Natural killer cell treated with Interleukin-12 subunit alpha and Interleukin-12 subunit beta and Interleukin-15 and Interleukin-18, amount 100 ng/mL, for 72 hours (primary cell): ENCODE measurements around the gene C11orf24. TPM values are rescaled to one million over a fixed set of nuclear protein-coding genes. Genes with fewer than 3 reads are reported as not detected.

Experiments used
- ATAC-seq, 2 donors: fragments of 150-1000 bp; cut with Tn5 transposase in 1 of 2; sonication (Bioruptor Pico), chemical (Tn5 transposase) in 1 of 2; 2 replicates each; pipeline ENCODE4 v1.10.0; 2021
- DNase-seq: peaks from one replicate; pipeline ENCODE4 v3.0.0; 2022; ENCODE audit warnings: low spot score
- H3K27ac Mint-ChIP-seq, 2 donors: 1 replicate in 1 of 2; 2 replicates in 1 of 2; pipeline ENCODE4 v1.8.0; 2022; ENCODE audit warnings: mixed read lengths in 2 of 2, mild to moderate bottlenecking in 1 of 2, moderate library complexity in 1 of 2
- H3K27me3 Mint-ChIP-seq, 2 donors: 1 replicate in 1 of 2; 2 replicates in 1 of 2; pipeline ENCODE4 v1.8.0; 2022; ENCODE audit warnings: mixed read lengths in 2 of 2
- H3K36me3 Mint-ChIP-seq: one replicate; pipeline ENCODE4 v1.8.0; 2022; ENCODE audit warnings: mixed read lengths
- H3K4me1 Mint-ChIP-seq, 2 donors: 1 replicate in 1 of 2; 2 replicates in 1 of 2; pipeline ENCODE4 v1.8.0; 2022; ENCODE audit warnings: low read depth in 2 of 2, mixed read lengths in 2 of 2, mild to moderate bottlenecking in 1 of 2
- H3K4me3 Mint-ChIP-seq: one replicate; pipeline ENCODE4 v1.8.0; 2022; ENCODE audit warnings: mixed read lengths
- H3K9me3 Mint-ChIP-seq: 2 replicates; pipeline ENCODE4 v1.8.0; 2022; ENCODE audit warnings: mixed read lengths
- total RNA-seq, 2 donors: library from RNA; stranded (reverse); gene quantifications; one replicate each; pipeline ENCODE4 v1.2.3, GENCODE V29; 2022

C11orf24 gene
- total RNA-seq, 2 donors from 2014 or later, result 43.0 to 64.8 TPM

DNA sequence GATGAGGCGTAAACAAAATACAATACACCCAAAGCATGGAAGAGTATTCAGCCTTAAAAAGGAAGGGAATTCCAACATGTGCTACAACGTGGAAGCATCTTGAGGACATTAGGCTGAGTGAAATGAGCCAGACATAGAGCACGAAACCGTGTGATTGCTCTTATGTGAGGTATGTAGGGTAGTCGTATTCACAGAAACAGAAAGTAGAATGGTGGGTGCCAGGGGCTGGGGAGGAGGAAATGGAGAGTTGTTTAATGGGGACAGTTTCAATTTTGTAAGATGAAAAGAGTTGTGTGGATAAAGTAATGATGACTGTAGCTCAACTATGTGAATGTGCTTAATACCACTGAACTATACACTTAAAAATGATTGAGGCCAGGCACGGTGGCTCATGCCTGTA lies 48.5 kb downstream of the C11orf24 start:
- no peak overlapping the region for H3K27ac Mint-ChIP-seq
- no peaks in the 10 kb centered on the region for H3K36me3 Mint-ChIP-seq
- H3K4me1 Mint-ChIP-seq, result peaks cover 0 to 4% of the 10 kb centered on the region in 2 donors
- DNase-seq (no peak), ATAC-seq (no peak)
- peaks cover 2 to 6% of the 10 kb centered on the region in 2 donors for H3K27me3 Mint-ChIP-seq
- H3K9me3 Mint-ChIP-seq, result no peaks in the 10 kb centered on the region
- no peak overlapping the region for H3K4me3 Mint-ChIP-seq

- Mint-ChIP-seq H3K36me3 (no peaks in the 10 kb centered on the region), H3K9me3 (no peaks in the 10 kb centered on the region), H3K27me3 (peaks cover 2 to 6% of the 10 kb centered on the region in 2 donors), H3K4me3 (no peak overlapping the region), H3K4me1 (peaks cover 0 to 4% of the 10 kb centered on the region in 2 donors), H3K27ac (no peak overlapping the region)
- DNase-seq, result no peak
- no peak for ATAC-seq
Observed at GRCh38 chr11:68221406-68221805, 50.4 kb downstream of the C11orf24 start.

GRCh38 chr11:68216171-68216938 lies 55.4 kb downstream of the C11orf24 start:
- Mint-ChIP-seq H3K36me3 (no peaks in the 10 kb centered on the region), H3K9me3 (no peaks in the 10 kb centered on the region), H3K4me3 (no peak overlapping the region), H3K27me3 (peaks cover 0 to 6% of the 10 kb centered on the region in 2 donors), H3K4me1 (peaks cover 19 to 21% of the 10 kb centered on the region in 2 donors), H3K27ac (no peak overlapping the region)
- ATAC-seq, result no peak
- DNase-seq, result no peak

GRCh38 chr11:68215524-68216170 lies 56.1 kb downstream of the C11orf24 start:
- DNase-seq, result no peak
- peak overlapping the region; percentile 58 to 85 for H3K27ac Mint-ChIP-seq
- no peak for ATAC-seq

GRCh38 chr11:68215087-68215445 lies 56.7 kb downstream of the C11orf24 start:
- no peak for ATAC-seq
- peak overlapping the region; percentile 58 to 85 for H3K27ac Mint-ChIP-seq
- H3K9me3 Mint-ChIP-seq, result no peaks in the 10 kb centered on the region
- H3K27me3 Mint-ChIP-seq, result peaks cover 0 to 6% of the 10 kb centered on the region in 2 donors
- DNase-seq, result no peak
- H3K36me3 Mint-ChIP-seq, result no peaks in the 10 kb centered on the region
- peak overlapping the region; percentile 69 for H3K4me3 Mint-ChIP-seq
- H3K4me1 Mint-ChIP-seq, result peaks cover 29 to 34% of the 10 kb centered on the region in 2 donors

More at GRCh38 chr11:68215524-68216170, 56.1 kb downstream of the C11orf24 start:
- Mint-ChIP-seq H3K9me3 (no peaks in the 10 kb centered on the region), H3K36me3 (no peaks in the 10 kb centered on the region), H3K4me3 (peak overlapping the region; percentile 69), H3K4me1 (peaks cover 25 to 29% of the 10 kb centered on the region in 2 donors), H3K27me3 (peaks cover 0 to 6% of the 10 kb centered on the region in 2 donors)

- peak overlapping the region; percentile 58 to 85 for H3K27ac Mint-ChIP-seq
- H3K9me3 Mint-ChIP-seq, result no peaks in the 10 kb centered on the region
- ATAC-seq (peak in 1 of 2 donors; percentile 3), DNase-seq (no peak)
- peaks cover 29 to 36% of the 10 kb centered on the region in 2 donors for H3K4me1 Mint-ChIP-seq
- no peaks in the 10 kb centered on the region for H3K36me3 Mint-ChIP-seq
- peaks cover 0 to 6% of the 10 kb centered on the region in 2 donors for H3K27me3 Mint-ChIP-seq
- peak overlapping the region; percentile 69 for H3K4me3 Mint-ChIP-seq
Observed at GRCh38 chr11:68214173-68215086, 57.3 kb downstream of the C11orf24 start.

- Mint-ChIP-seq H3K36me3 (no peaks in the 10 kb centered on the region), H3K4me3 (peak overlapping the region; percentile 61), H3K27me3 (peaks cover 0 to 6% of the 10 kb centered on the region in 2 donors), H3K4me1 (peaks cover 34 to 42% of the 10 kb centered on the region in 2 donors), H3K27ac (peak overlapping the region in 1 of 2 donors; percentile 94), H3K9me3 (no peaks in the 10 kb centered on the region)
- DNase-seq (peak; percentile 89), ATAC-seq (peak; percentile 76 to 79)
Observed at GRCh38 chr11:68213555-68214172, 58.1 kb downstream of the C11orf24 start.

DNA sequence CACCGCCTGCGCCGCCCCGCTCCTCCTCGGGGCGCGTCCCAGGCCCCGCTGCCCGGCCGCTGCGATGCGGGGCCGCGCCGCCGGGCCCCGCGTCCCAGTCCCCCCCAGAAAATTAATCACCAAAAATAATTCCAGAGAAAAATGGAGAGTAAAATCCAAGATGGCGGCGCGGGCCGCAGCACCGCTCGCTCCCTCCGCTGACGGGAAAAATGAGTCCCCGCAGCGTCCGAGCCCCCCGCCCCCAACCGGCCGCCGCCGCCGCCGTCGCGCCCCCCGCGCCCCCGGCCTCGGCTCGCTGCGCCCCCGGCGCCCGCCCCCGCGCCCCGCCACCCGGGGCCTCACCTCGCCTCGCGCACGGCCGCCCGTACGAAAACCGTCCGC lies 58.6 kb downstream of the C11orf24 start, which contains the start of gene KMT5B:
KMT5B (minus strand) TSS at position 162 of the 381 bp plus-strand sequence. CDS start 23,220 bp downstream, outside the sequence.
- Mint-ChIP-seq H3K27ac (peak within 1 kb of the TSS; percentile 72 to 94), H3K4me1 (peaks cover 39 to 47% of the 10 kb centered on the region in 2 donors), H3K27me3 (peaks cover 0 to 6% of the 10 kb centered on the region in 2 donors), H3K4me3 (peak within 1 kb of the TSS; percentile 94), H3K9me3 (no peaks in the 10 kb centered on the region), H3K36me3 (no peaks in the 10 kb centered on the region)
- DNase-seq (no peak), ATAC-seq (peak; percentile 39 to 54)

- no peaks in the 10 kb centered on the region for H3K9me3 Mint-ChIP-seq
- peak; percentile 81 to 84 for ATAC-seq
- peak overlapping the region; percentile 94 for H3K4me3 Mint-ChIP-seq
- DNase-seq, result peak; percentile 78
- peaks cover 0 to 6% of the 10 kb centered on the region in 2 donors for H3K27me3 Mint-ChIP-seq
- no peaks in the 10 kb centered on the region for H3K36me3 Mint-ChIP-seq
- peak overlapping the region; percentile 72 to 94 for H3K27ac Mint-ChIP-seq
- H3K4me1 Mint-ChIP-seq, result peaks cover 39 to 48% of the 10 kb centered on the region in 2 donors
Observed at GRCh38 chr11:68212421-68213134, 59.2 kb downstream of the C11orf24 start.

GRCh38 chr11:68211546-68211945 lies 60.2 kb downstream of the C11orf24 start:
- peak overlapping the region; percentile 72 to 94 for H3K27ac Mint-ChIP-seq
- no peak for ATAC-seq
- peak overlapping the region; percentile 94 for H3K4me3 Mint-ChIP-seq
- DNase-seq, result no peak
- peaks cover 0 to 6% of the 10 kb centered on the region in 2 donors for H3K27me3 Mint-ChIP-seq
- H3K36me3 Mint-ChIP-seq, result no peaks in the 10 kb centered on the region
- no peaks in the 10 kb centered on the region for H3K9me3 Mint-ChIP-seq
- H3K4me1 Mint-ChIP-seq, result peaks cover 45 to 50% of the 10 kb centered on the region in 2 donors
